NOMO-1 (cell line): ENCODE data around the gene PCDHGA1.
"Not testable (repeated sequence)": the region's sequence is repeated elsewhere in the genome, so short reads cannot be mapped to it uniquely, and the experiment has no call there.

ENCODE experiments used
- DNase-seq, 2 experiments: peaks; one replicate each; lab custom pipeline; 2025; ENCODE audit not compliant: unreplicated experiment in 2 of 2; lab: John Stamatoyannopoulos, UW

Gene PCDHGA1

GRCh38 chr5:141375444-141376155 lies 45.3 kb downstream of the PCDHGA1 start:
- DNase-seq, result not testable (repeated sequence)

- no peak for DNase-seq
Observed at GRCh38 chr5:141382469-141383294, 52.4 kb downstream of the PCDHGA1 start, which contains the start of gene PCDHGA7. Gene PCDHGA7, plus strand, starts transcription at chr5:141382742. Its CDS starts 158 bp downstream, at chr5:141382900.

GRCh38 chr5:141383345-141383744 lies 53.0 kb downstream of the PCDHGA1 start:
- no peak for DNase-seq

DNA sequence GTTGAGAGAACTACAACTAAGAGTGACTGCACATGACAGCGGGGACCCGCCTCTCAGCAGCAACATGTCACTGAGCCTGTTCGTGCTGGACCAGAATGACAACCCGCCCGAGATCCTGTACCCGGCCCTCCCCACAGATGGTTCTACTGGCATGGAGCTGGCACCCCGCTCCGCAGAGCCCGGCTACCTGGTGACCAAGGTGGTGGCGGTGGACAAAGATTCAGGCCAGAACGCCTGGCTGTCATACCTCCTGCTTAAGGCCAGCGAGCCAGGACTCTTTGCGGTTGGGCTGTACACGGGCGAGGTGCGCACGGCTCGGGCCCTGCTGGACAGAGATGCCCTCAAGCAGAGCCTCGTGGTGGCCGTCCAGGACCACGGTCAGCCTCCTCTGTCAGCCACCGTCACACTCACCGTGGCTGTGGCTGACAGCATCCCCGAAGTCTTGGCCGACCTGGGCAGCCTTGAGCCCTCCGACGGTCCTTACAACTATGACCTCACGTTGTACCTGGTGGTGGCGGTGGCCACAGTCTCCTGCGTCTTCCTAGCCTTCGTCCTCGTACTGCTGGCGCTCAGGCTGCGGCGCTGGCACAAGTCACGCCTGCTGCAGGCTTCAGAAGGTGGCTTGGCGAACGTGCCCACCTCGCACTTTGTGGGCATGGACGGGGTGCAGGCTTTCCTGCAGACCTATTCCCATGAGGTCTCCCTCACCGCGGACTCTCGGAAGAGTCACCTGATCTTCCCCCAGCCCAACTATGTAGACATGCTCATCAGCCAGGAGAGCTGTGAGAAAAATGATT lies 54.4 kb downstream of the PCDHGA1 start:
- no peak for DNase-seq

- DNase-seq, result not testable (repeated sequence)
Observed at GRCh38 chr5:141387557-141388311, 57.4 kb downstream of the PCDHGA1 start, which contains the start of gene PCDHGB4. Gene PCDHGB4, plus strand, starts transcription at chr5:141387698. Its CDS starts 187 bp downstream, at chr5:141387885.

DNA sequence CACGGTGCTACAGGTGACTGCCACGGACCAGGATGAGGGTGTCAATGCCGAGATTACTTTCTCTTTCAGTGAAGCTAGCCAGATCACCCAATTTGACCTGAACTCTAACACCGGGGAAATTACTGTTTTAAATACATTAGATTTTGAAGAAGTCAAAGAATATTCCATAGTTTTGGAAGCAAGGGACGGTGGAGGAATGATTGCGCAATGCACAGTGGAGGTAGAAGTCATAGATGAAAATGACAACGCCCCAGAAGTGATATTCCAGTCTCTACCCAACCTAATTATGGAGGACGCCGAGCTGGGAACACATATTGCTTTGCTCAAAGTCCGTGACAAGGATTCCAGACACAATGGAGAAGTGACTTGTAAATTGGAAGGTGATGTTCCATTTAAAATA lies 58.3 kb downstream of the PCDHGA1 start:
- DNase-seq, result no peak

DNA sequence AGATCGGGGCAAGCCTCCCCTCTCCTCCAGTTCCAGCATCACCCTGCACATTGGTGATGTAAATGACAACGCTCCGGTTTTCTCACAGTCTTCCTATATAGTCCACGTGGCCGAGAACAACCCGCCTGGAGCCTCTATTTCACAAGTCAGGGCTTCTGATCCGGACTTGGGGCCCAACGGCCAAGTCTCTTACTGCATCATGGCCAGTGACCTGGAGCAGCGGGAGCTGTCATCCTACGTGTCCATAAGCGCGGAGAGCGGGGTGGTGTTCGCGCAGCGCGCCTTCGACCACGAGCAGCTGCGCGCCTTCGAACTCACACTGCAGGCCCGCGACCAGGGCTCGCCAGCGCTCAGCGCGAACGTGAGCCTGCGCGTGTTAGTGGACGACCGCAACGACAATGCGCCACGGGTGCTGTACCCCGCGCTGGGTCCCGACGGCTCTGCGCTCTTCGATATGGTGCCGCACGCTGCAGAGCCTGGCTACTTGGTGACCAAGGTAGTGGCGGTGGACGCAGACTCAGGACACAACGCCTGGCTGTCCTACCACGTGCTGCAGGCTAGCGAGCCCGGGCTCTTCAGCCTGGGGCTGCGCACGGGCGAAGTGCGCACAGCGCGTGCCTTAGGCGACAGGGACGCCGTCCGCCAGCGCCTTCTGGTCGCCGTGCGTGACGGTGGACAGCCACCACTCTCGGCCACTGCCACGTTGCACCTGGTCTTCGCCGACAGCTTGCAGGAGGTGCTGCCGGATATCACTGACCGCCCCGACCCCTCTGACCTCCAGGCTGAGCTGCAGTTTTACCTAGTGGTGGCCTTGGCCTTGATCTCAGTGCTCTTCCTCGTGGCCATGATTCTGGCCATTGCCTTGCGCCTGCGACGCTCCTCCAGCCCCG lies 59.1 kb downstream of the PCDHGA1 start:
- DNase-seq, result no peak

DNA sequence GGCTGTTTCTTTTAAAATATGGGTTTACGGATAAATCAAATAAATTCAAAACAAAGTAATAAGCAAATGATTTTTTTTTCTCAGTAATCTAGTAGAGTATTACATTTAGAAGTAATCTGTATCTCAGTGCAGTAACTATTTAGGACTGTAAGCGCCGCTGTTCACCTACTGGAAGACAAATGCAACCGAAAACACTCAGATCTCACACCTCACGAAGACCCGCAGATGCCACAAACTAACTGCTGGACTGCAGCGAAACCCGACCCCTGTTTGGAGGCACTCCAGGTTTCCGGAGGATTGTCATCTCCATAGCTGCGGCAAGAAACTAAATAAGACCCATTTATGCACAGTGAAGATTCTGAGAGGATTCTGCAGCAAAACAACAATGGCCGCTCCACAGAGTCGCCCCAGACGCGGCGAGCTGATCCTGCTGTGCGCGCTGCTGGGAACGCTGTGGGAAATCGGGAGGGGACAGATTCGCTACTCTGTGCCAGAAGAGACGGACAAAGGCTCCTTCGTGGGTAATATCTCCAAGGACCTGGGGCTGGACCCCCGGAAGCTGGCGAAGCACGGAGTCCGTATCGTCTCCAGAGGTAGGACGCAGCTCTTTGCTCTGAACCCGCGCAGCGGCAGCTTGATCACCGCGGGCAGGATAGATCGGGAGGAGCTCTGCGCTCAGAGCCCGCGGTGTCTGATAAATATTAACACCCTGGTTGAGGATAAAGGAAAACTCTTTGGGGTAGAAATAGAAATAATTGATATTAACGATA lies 62.3 kb downstream of the PCDHGA1 start, which contains the start of gene PCDHGA8:
TSS of gene PCDHGA8 (plus strand) at position 205 of the 770 bp plus-strand sequence. CDS start at position 386, 181 bp downstream.
- no peak for DNase-seq

- no peak for DNase-seq
Observed at GRCh38 chr5:141393267-141393666, 63.0 kb downstream of the PCDHGA1 start.

GRCh38 chr5:141394401-141395187 lies 64.3 kb downstream of the PCDHGA1 start:
- DNase-seq, result not testable (repeated sequence)

GRCh38 chr5:141397756-141398551 lies 67.6 kb downstream of the PCDHGA1 start, which contains the start of gene PCDHGB5:
Gene PCDHGB5, plus strand, starts transcription at chr5:141397947. Its CDS starts 181 bp downstream, at chr5:141398128.
- not testable (repeated sequence) for DNase-seq

- no peak for DNase-seq
Observed at GRCh38 chr5:141398608-141399007, 68.3 kb downstream of the PCDHGA1 start.

DNA sequence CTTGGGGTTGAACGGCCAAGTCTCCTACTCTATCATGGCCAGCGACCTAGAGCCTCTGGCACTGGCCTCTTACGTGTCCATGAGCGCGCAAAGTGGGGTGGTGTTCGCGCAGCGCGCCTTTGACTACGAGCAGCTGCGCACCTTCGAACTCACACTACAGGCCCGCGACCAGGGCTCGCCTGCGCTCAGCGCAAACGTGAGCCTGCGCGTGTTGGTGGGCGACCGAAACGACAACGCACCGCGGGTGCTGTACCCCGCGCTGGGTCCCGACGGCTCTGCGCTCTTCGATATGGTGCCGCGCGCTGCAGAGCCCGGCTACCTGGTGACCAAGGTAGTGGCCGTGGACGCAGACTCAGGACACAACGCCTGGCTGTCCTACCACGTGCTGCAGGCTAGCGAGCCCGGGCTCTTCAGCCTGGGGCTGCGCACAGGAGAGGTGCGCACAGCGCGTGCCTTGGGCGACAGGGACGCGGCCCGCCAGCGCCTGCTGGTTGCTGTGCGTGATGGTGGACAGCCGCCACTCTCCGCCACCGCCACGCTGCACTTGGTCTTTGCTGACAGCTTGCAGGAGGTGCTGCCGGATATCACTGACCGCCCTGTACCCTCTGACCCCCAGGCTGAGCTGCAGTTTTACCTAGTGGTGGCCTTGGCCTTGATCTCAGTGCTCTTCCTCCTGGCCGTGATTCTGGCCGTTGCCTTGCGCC lies 69.4 kb downstream of the PCDHGA1 start:
- DNase-seq, result no peak

- DNase-seq, result no peak
Observed at GRCh38 chr5:141402553-141403243, 72.4 kb downstream of the PCDHGA1 start, which contains the start of gene PCDHGA9. Gene PCDHGA9, plus strand, starts transcription at chr5:141402778. Its CDS starts 175 bp downstream, at chr5:141402953.

DNA sequence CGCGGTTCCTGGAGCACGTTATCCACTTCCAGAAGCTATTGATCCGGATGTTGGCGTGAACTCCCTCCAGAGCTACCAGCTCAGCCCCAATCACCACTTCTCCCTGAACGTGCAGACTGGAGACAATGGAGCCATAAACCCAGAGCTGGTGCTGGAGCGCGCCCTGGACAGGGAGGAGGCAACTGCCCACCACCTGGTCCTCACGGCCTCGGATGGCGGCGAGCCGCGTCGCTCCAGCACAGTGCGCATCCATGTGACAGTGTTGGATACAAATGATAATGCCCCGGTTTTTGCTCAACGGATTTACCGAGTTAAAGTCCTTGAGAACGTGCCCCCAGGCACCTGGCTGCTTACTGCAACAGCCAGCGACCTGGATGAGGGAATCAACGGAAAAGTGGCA lies 73.1 kb downstream of the PCDHGA1 start:
- DNase-seq, result no peak
